HuH-7 (cell line): ENCODE results near the gene CMBL.
"Not testable (repeated sequence)": the region's sequence is repeated elsewhere in the genome, so short reads cannot be mapped to it uniquely, and the experiment has no call there.

ENCODE experiments used
- DNase-seq: peaks from one replicate; pipeline ENCODE4 v3.0.0; 2011; ENCODE audit warnings: low spot score

The CMBL gene

GRCh38 chr5:10333154-10334006 lies 25.7 kb upstream of the CMBL start:
- DNase-seq: no peak

GRCh38 chr5:10332301-10332700 lies 24.6 kb upstream of the CMBL start:
- no peak for DNase-seq

- no peak for DNase-seq
These were observed 23.7 kb upstream of the CMBL start for GRCh38 chr5:10331341-10331796.

DNA sequence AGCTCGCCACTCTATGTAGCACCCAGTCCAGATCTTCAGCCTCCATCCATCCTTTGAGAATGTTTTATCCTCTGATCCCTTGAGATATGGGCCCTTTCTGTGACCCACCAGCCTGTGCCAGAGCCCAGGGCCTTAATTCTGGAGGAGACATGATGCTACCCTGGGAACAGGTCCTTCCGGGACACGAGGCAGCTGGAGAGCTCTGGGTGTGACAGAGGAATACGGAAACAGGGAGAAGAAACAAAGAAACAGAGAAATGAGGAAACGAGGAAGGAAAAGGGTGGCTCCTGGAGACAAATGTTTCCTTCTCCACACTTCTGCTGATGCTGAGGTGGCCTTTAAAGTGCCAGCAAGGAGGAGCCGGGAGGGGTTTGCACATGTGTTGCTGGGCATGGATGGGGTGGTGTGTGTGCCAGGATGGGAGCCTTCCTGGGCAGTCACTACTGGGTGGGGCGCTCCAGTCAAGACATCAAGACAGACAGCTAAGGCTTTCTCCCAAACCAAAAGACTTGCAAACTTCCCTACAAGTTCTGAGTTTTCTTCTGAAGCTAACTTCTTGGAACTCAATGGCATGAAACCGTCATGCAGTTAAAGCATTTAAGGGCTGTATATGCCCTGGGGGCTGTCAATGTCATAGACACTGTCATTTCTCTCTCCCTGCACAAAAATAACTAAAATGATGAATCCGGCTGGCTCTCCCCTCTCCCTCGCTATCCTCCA lies 23.0 kb upstream of the CMBL start:
- DNase-seq: no peak

- DNase-seq: no peak
These were observed 22.2 kb upstream of the CMBL start for GRCh38 chr5:10329820-10330481.

DNA sequence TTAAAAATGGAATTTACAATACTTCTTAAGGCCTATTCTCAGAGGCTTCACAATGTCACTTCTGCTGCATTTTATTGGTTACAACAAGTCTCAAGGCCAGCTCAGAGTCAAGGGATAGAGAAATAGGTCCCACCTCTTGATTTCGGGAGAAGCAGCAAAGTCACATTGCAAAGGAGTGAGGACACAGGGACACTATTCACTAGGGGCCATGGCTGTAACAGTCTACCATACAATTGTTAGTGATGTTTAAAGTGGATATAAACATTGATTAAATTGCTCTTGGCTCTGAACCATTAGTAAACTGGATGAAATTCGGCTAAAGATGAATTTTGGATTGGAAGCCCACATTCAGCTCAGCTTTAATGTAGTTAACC lies 21.7 kb upstream of the CMBL start:
- DNase-seq: no peak

- no peak for DNase-seq
These were observed 20.6 kb upstream of the CMBL start for GRCh38 chr5:10328323-10328722.

DNA sequence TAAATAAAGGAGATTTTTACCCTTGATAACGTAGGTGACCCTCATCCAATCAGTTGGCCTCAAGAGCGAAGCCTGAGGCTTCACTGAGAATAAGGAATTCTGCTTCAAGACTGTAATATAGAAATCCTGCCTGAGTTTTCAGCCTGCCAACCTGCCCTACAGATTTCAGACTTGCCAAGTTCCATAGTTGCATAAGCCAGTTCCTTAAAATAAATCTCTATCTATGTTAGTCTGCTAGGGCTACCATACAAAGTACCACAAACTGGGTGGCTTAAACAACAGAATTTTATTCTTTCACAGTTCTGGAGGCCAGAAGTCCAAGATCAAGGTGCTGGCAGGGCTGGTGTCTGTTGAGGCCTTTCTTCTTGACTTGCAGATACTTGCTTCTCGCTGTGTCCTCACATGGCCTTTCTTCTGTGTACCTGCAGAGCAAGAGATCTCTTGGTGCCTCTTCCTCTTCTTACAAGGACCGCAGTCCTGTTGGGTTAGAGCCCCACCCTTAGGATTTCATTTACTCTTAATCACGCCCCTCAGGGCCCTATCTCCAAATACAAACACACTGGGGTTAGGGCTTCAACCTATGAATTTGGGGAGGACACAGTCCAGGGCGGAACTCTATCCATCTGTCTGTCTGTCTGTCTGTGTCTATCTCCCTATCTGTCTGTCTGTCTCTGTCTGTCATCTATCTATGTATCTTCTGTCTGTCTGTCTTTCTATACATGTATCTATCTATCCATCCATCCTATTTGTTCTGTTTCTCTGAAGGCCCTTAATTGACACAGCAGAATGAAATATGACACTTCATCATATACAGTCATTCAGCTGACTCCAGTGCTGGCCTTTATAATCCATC lies 17.0 kb upstream of the CMBL start:
- no peak for DNase-seq

- DNase-seq: no peak
These were observed 16.1 kb upstream of the CMBL start for GRCh38 chr5:10323588-10324488.

DNA sequence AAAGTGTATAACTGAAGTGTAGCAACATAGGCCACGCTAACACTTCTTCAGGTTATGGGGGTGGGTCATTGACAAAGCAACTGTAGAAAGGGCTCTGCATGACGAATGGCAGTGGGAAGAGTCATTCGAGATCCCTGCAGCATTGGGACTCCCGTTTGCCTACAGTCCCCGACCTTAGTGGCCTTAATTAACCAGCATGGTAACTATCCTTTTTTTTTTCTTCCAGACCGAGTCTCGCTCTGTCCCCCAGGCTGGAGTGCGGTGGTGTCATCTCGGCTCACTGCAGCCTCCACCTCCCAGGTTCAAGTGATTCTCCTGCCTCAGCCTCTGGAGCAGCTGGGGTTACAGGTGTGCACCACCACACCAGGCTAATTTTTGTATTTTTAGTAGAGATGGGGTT lies 14.2 kb upstream of the CMBL start:
- DNase-seq: no peak

DNA sequence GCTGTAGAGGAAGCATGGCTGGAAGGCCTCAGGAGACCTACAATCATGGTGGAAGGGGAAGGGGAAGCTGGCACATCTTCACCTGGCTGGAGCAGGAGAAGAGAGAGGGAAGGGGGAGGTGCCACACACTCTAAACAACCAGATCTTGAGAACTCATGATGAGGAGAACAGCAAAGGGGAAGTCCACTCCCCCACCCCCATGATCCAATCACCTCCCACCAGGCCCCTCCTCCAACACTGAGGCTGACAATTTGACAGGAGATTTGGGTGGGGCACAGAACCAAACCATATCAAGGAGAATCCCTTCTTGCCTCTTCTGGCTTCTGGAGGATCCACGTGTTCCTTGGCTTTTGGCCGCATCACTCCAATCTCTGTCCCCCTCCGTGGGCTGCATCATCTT lies 13.1 kb upstream of the CMBL start:
- DNase-seq: no peak

DNA sequence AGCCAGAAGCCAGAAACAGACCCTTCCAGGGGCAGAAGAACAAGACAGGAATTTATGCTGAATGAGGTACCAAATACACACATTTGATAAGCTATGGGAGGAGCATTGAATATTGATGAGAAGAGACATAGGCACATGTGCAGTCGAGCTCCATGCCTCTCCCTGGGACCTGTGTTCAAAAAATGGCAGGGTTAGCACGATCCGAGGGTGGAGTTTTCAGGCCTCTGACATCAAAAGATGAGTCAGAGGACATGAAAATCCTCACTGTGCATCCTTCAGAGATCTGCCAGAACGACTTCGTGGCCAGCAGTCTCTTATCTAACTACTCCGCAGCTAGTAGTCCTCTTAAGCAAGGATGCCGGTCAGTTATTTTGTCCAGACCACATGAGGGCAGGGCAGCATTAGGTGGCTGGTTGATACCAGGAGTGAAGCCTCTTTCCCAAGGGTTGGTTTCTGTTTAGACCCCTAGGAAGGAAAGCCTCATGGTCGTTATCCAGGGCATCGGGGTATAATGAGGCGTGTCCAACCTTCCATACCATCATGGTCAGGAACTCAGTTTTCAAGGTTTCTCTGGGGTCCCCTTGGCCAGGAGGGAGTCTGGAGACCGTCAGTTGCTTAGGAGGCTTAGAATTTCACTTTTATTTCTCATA lies 11.6 kb upstream of the CMBL start:
- DNase-seq: no peak

GRCh38 chr5:10317825-10318682 lies 10.4 kb upstream of the CMBL start:
- no peak for DNase-seq

- no peak for DNase-seq
These were observed 8.3 kb upstream of the CMBL start for GRCh38 chr5:10315824-10316509.

- DNase-seq: no peak
These were observed 7.5 kb upstream of the CMBL start for GRCh38 chr5:10315201-10315600.

GRCh38 chr5:10311595-10312425 lies 4.1 kb upstream of the CMBL start:
- DNase-seq: no peak

GRCh38 chr5:10310835-10311570 lies 3.3 kb upstream of the CMBL start:
- not testable (repeated sequence) for DNase-seq
